Thyroid gland (tissue), 4 donors: Measurements from ENCODE around the gene ETFBKMT. TPM values are rescaled to one million over a fixed set of nuclear protein-coding genes. Genes with fewer than 3 reads are reported as not detected.
"Not testable (repeated sequence)": the region's sequence is repeated elsewhere in the genome, so short reads cannot be mapped to it uniquely, and the experiment has no call there.

ENCODE experiments used
- DNase-seq, 2 donors: peaks; one replicate each; pipeline ENCODE4 v3.0.0-alpha.2; 2019
- H3K27ac ChIP-seq, 3 donors: fragments of 200-600 bp; sonication (generic); 1 replicate in 2 of 3; 2 replicates in 1 of 3; pipeline ENCODE4 v1.5.1; 2016 to 2019; ENCODE audit warnings: mild to moderate bottlenecking in 1 of 3, moderate library complexity in 1 of 3
- H3K27me3 ChIP-seq: fragments of 200-600 bp; sonication (generic); one replicate; pipeline ENCODE4 v1.5.1; 2019
- H3K36me3 ChIP-seq, 2 donors: fragments of 200-600 bp; sonication (generic); one replicate each; pipeline ENCODE4 v1.5.1; 2016 to 2019
- H3K4me1 ChIP-seq, 2 donors: fragments of 200-600 bp; sonication (generic); one replicate each; pipeline ENCODE4 v1.5.1; 2017 to 2019
- H3K4me3 ChIP-seq, 3 donors: fragments of 200-600 bp; sonication (generic); replicated peaks in 1 of 3; 1 replicate in 2 of 3; 2 replicates in 1 of 3; pipeline ENCODE4 v1.5.1; 2016; ENCODE audit warnings: mild to moderate bottlenecking in 1 of 3
- H3K9me3 ChIP-seq: fragments of 200-600 bp; sonication (generic); one replicate; pipeline ENCODE4 v1.5.1; 2017
- CTCF ChIP-seq, 6 experiments: fragments of 200-600 bp in 3 of 6; fragments of 450-650 bp in 3 of 6; sonication (generic) in 3 of 6; IDR thresholded peaks; one replicate each; pipeline ENCODE4 v1.5.1; 2016 to 2019; ENCODE audit warnings: antibody characterized with exemption in 6 of 6, mild to moderate bottlenecking in 2 of 6, inconsistent platforms in 1 of 6, moderate library complexity in 1 of 6
- POLR2A ChIP-seq, 2 donors: fragments of 450-650 bp; IDR thresholded peaks; one replicate each; pipeline ENCODE4 v1.6.1; 2017; ENCODE audit warnings: antibody characterized with exemption in 2 of 2, mild to moderate bottlenecking in 2 of 2, moderate library complexity in 1 of 2
- WGBS, 2 donors: methylation state at CpG; one replicate each; pipeline ENCODE4 v1.1.5; 2017; 5-methylcytosine and 5-hydroxymethylcytosine counted together
- intact Hi-C: fragments of 100-400 bp; cut with DNase I; formaldehyde crosslinking; loops from one replicate; pipeline ENCODE4 v1.15.1; 2023
- total RNA-seq, 4 donors: library from RNA; depleted of rRNA; stranded (reverse); fragments of >200 nt; gene quantifications; one replicate each; pipeline ENCODE4 v1.2.3, GENCODE V29; 2016

Gene ETFBKMT
- total RNA-seq, 4 donors from 2014 or later, result 5.8 to 9.8 (median 6.4) TPM

- WGBS, 2 donors, result 89 to 91% methylated on average over 6 of the region's 6 CpGs
- Histone ChIP-seq H3K4me1 (no peaks in the 10 kb centered on the region), H3K4me3 (no peak overlapping the region), H3K9me3 (no peaks in the 10 kb centered on the region), H3K27ac (no peak overlapping the region), H3K27me3 (no peaks in the 10 kb centered on the region), H3K36me3 (no peaks in the 10 kb centered on the region)
- TF ChIP-seq POLR2A (IDR thresholded peaks at IDR 0.05) (no peak), CTCF (IDR thresholded peaks at IDR 0.05) (no peak)
- intact Hi-C loops, result loop anchor here (5.0 kb wide), 1 partner anchor 298 kb away; no protein-coding TSS in a partner anchor
- DNase-seq, result no peak
These were observed 4.5 kb downstream of the ETFBKMT start for GRCh38 chr12:31664038-31664437.

- Histone ChIP-seq H3K4me1 (no peaks in the 10 kb centered on the region), H3K36me3 (peaks cover 0 to 3% of the 10 kb centered on the region in 2 donors), H3K9me3 (no peaks in the 10 kb centered on the region), H3K27me3 (no peaks in the 10 kb centered on the region), H3K4me3 (no peak overlapping the region), H3K27ac (no peak overlapping the region)
- DNase-seq, result no peak
- intact Hi-C loops, result no loop called here
- no peak for TF ChIP-seq POLR2A (IDR thresholded peaks at IDR 0.05)
- no peak for TF ChIP-seq CTCF (IDR thresholded peaks at IDR 0.05)
These were observed 9.5 kb downstream of the ETFBKMT start for GRCh38 chr12:31669020-31669419.

GRCh38 chr12:31669582-31669981, 10.1 kb downstream of the ETFBKMT start:
- H3K9me3 ChIP-seq, H3K4me1 ChIP-seq, H3K27me3 ChIP-seq, intact Hi-C loops, DNase-seq, H3K4me3 ChIP-seq, H3K27ac ChIP-seq, H3K36me3 ChIP-seq: not testable (repeated sequence)
- 96 to 97% methylated on average over 2 of the region's 2 CpGs for WGBS, 2 donors

GRCh38 chr12:31672521-31672920, 13.0 kb downstream of the ETFBKMT start:
- Histone ChIP-seq H3K27ac (no peak overlapping the region), H3K36me3 (peaks cover 0 to 3% of the 10 kb centered on the region in 2 donors), H3K4me3 (no peak overlapping the region), H3K27me3 (no peaks in the 10 kb centered on the region), H3K4me1 (no peaks in the 10 kb centered on the region), H3K9me3 (no peaks in the 10 kb centered on the region)
- WGBS, 2 donors, result 81 to 94% methylated on average over 4 of the region's 4 CpGs
- TF ChIP-seq CTCF (IDR thresholded peaks at IDR 0.05) (no peak), POLR2A (IDR thresholded peaks at IDR 0.05) (no peak)
- intact Hi-C loops, result no loop called here
- DNase-seq, result no peak

GRCh38 chr12:31682136-31682962, 22.9 kb downstream of the ETFBKMT start:
- no peak overlapping the region for H3K4me3 ChIP-seq
- H3K9me3 ChIP-seq, result no peaks in the 10 kb centered on the region
- peak; percentile 25 to 31 for DNase-seq
- WGBS, 2 donors, result 65 to 68% methylated on average over 10 of the region's 10 CpGs
- no peaks in the 10 kb centered on the region for H3K27me3 ChIP-seq
- H3K27ac ChIP-seq, result no peak overlapping the region
- intact Hi-C loops, result no loop called here
- H3K36me3 ChIP-seq, result no peaks in the 10 kb centered on the region
- H3K4me1 ChIP-seq, result no peaks in the 10 kb centered on the region
- no peak for TF ChIP-seq POLR2A (IDR thresholded peaks at IDR 0.05)
- peak in 5 of 6 experiments; percentile 11 to 55 (median 34) for TF ChIP-seq CTCF (IDR thresholded peaks at IDR 0.05)
